CD4-positive, alpha-beta T cell treated with Interleukin-10 for 1 hour (primary cell): Measurements from ENCODE around the gene OBSCN.

ENCODE experiments used
- DNase-seq: peaks from one replicate; pipeline ENCODE4 v3.0.0-alpha.2; 2020

The OBSCN gene

GRCh38 chr1:228293393-228293792 lies 85.5 kb downstream of the OBSCN start:
- DNase-seq, result no peak

GRCh38 chr1:228293816-228294500 lies 86.1 kb downstream of the OBSCN start:
- DNase-seq, result no peak

DNA sequence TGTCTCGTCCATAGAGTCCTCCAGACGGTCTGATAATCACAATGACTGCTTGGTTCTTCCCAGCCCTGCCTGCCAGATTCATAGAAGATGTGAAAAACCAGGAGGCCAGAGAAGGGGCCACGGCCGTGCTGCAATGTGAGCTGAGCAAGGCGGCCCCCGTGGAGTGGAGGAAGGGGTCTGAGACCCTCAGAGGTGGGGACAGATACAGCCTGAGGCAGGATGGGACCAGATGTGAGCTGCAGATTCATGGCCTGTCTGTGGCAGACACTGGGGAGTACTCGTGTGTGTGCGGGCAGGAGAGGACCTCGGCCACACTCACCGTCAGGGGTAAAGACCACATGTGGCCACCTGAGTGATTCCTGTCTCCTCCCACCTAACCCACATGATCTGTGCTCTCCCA lies 86.9 kb downstream of the OBSCN start:
- DNase-seq, result no peak

GRCh38 chr1:228295201-228295600 lies 87.4 kb downstream of the OBSCN start:
- no peak for DNase-seq

GRCh38 chr1:228295981-228296380 lies 88.1 kb downstream of the OBSCN start:
- DNase-seq, result no peak

DNA sequence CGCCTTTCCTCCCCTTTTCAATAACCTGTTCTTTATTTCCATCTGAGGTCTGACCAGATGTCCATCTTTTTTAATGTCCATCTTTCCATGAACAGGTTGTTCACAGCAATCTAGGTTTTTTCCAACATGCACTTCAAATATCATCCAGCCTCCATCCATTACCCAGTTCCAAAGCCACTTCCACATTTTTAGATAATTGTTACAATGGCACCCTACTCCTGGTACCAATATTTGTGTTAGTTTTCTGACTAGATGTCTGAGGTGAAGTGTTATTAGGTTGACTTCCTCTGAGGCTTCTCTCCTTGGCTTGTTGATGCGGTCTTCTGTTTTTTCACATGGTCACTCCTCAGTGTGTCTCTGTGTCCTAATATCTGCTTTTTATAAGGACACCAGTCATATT lies 89.4 kb downstream of the OBSCN start:
- DNase-seq, result no peak

DNA sequence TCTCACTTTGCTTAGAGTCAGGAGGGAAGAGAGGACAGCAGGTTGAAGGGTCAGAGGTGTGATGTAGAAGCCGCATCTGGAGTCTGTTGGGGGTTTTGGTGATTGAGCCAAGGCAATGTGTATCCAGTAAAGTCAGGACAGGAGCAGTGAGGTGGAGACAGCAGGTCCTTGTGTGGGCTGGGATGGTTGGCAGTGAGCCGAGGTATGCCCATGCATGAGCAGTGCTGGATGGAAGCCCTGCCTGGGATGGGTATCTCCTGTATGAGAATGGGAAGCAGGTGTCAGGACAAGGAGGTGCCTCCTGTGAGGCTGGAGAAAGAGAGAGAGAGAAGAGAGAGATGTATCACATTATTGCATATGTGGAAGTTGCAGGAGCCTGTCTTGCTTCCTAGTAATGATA lies 90.0 kb downstream of the OBSCN start:
- DNase-seq, result no peak

DNA sequence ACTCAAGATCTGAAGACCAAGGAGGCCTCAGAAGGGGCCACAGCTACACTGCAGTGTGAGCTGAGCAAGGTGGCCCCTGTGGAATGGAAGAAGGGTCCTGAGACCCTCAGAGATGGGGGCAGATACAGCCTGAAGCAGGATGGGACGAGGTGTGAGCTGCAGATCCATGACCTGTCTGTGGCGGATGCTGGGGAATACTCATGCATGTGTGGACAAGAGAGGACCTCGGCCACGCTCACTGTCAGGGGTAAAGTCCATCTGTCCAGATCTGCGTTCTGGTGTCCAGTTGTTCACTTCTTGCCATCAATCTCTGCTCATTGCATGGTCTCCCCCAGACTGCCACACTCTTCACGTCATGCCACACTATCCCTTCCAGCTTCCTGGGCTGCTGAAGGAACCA lies 90.6 kb downstream of the OBSCN start:
- no peak for DNase-seq

- no peak for DNase-seq
These were observed 91.4 kb downstream of the OBSCN start for GRCh38 chr1:228299211-228299610.

DNA sequence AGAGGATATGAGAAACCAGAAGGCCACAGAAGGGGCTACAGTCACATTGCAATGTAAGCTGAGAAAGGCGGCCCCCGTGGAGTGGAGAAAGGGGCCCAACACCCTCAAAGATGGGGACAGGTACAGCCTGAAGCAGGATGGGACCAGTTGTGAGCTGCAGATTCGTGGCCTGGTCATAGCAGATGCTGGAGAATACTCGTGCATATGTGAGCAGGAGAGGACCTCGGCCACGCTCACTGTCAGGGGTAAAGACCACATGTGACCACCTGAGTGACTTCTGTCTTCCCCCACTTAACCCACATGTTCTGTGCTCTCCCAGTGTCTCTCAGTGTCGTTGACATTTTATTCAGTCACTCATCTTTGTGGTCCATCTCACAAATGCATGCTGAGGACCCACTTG lies 92.1 kb downstream of the OBSCN start:
- no peak for DNase-seq

GRCh38 chr1:228302086-228302485 lies 94.2 kb downstream of the OBSCN start:
- DNase-seq, result no peak

DNA sequence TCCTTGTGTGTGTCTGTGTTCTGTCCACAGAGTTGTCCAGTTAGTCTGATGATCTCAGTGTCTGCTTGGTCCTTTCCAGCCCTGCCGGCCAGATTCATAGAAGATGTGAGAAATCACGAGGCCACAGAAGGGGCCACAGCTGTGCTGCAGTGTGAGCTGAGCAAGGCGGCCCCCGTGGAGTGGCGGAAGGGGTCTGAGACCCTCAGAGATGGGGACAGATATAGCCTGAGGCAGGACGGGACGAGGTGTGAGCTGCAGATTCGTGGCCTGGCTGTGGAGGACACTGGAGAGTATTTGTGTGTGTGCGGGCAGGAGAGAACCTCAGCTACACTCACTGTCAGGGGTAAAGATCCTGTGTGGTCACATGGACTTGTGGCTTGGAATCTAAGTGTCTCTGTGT lies 95.8 kb downstream of the OBSCN start:
- DNase-seq, result no peak

DNA sequence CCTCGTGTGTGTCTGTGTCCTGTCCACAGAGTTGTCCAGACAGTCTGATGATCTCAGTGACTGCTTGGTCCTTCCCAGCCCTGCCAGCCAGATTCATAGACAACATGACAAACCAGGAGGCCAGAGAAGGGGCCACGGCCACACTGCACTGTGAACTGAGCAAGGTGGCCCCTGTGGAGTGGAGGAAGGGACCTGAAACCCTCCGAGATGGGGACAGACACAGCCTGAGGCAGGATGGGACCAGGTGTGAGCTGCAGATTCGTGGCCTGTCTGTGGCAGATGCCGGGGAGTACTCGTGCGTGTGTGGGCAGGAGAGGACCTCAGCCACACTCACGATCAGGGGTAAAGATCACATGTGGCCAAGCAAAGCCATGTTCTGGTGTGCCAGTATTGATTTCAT lies 96.4 kb downstream of the OBSCN start:
- no peak for DNase-seq

- DNase-seq, result no peak
These were observed 97.0 kb downstream of the OBSCN start for GRCh38 chr1:228304766-228305395.

GRCh38 chr1:228305721-228306152 lies 97.9 kb downstream of the OBSCN start:
- no peak for DNase-seq

- DNase-seq, result no peak
These were observed 98.7 kb downstream of the OBSCN start for GRCh38 chr1:228306275-228307217.

- no peak for DNase-seq
These were observed 99.6 kb downstream of the OBSCN start for GRCh38 chr1:228307218-228308023.

GRCh38 chr1:228308085-228308601 lies 100.3 kb downstream of the OBSCN start:
- no peak for DNase-seq

DNA sequence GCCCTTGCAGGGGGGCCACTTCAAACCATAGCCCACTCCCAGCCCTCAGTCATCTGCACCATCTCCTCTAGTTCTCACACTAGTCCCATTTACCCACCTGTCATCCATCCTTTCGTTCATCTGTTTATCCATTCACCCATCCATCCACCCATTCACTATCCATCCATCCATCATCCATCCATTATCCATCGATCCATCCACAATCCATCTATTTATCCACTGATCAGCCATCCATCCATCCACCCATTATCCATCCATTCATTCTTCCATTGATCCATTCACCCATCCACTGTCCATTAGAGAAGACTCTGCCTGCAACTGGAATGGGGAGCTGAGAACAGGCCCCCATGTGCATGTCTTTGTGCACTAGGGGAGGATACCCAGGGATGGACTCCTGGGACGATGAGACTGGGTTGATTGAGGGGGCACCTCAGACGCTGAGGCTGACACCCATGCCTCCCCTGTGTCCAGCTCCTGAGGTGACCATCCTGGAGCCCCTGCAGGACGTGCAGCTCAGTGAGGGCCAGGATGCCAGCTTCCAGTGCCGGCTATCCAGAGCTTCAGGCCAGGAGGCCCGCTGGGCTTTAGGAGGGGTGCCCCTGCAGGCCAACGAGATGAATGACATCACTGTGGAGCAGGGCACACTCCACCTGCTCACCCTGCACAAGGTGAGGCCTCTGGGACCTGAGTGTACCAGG lies 100.9 kb downstream of the OBSCN start:
- no peak for DNase-seq

DNA sequence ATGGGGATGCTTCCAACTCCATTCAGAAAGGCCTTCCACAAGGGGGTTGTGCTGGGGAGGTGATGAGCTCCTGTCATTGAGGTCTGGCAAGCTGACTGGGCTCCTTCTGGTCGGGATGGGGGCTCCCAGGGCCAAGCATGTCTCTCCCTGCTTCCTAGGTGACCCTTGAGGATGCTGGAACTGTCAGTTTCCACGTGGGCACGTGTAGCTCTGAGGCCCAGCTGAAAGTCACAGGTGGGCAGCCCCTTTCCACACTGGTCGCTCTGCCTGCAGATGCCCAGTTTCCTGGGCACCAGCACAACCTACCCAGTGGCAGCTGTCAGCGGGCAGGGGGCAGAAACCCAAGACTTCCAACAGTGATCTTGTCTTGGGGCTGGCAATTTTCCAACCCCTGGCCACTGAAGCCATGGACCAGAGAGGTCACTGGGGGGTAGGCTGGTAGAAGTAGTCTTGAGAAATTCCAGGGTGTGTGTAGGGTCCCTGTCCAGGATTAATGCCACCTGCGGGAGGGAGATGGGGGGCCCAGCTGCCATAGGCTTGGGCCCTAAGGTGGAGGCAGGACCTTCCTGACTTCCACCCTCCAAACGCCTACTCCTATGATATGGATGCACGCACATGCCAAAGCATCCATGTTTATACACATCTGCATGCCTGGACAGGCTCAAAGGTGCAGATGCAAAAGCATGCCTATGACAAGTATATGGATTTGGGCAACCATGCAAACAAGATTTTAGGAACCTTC lies 101.7 kb downstream of the OBSCN start:
- no peak for DNase-seq

GRCh38 chr1:228310162-228310792 lies 102.4 kb downstream of the OBSCN start:
- no peak for DNase-seq
